Activated naive CD8-positive, alpha-beta T cell treated with anti-CD3 and anti-CD28 coated beads, Interleukin-2, amount 50 U/mL, for 24 hours (primary cell): ENCODE measurements around the gene GPD2.
"Not testable (repeated sequence)": the region's sequence is repeated elsewhere in the genome, so short reads cannot be mapped to it uniquely, and the experiment has no call there.

Experiments
- ATAC-seq: fragments of 150-1000 bp; cut with Tn5 transposase; one replicate; pipeline ENCODE4 v1.10.0; 2021
- DNase-seq: peaks from one replicate; pipeline ENCODE4 v3.0.0; 2021
- H3K27ac Mint-ChIP-seq: one replicate; pipeline ENCODE4 v1.8.0; 2021; ENCODE audit warnings: mild to moderate bottlenecking, mixed read lengths
- H3K27me3 Mint-ChIP-seq: one replicate; pipeline ENCODE4 v1.8.0; 2021; ENCODE audit warnings: mixed read lengths
- H3K36me3 Mint-ChIP-seq: one replicate; pipeline ENCODE4 v1.8.0; 2021; ENCODE audit warnings: low read depth, mixed read lengths
- H3K4me1 Mint-ChIP-seq: one replicate; pipeline ENCODE4 v1.8.0; 2021; ENCODE audit warnings: mixed read lengths
- H3K4me3 Mint-ChIP-seq: one replicate; pipeline ENCODE4 v1.8.0; 2021; ENCODE audit warnings: mild to moderate bottlenecking, moderate library complexity, mixed read lengths
- H3K9me3 Mint-ChIP-seq: one replicate; pipeline ENCODE4 v1.8.0; 2021; ENCODE audit warnings: mixed read lengths

The GPD2 gene

DNA sequence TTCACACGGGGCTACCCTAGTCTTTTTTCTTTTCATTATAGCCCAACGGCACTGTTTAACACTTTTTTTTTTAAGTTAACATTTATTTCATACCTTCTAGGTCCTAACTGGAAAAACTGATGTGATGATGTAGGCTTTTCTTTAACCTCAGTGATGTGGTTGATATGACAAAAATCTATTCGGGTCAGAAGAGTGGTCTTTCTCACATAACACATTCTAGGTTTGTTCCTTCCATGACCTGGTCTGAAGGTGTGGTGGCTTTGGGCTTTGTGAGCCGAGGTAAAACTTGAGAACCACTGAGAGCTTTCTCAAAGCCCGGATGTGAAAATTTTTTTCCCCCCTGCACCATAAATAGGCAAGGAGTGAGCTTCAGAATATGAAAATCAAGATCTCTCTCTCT, 44.2 kb downstream of the GPD2 start:
- Mint-ChIP-seq H3K4me1 (peaks cover 81% of the 10 kb centered on the region), H3K27me3 (no peaks in the 10 kb centered on the region), H3K9me3 (no peaks in the 10 kb centered on the region), H3K36me3 (peaks cover 31% of the 10 kb centered on the region), H3K4me3 (peak overlapping the region; percentile 62), H3K27ac (peak overlapping the region; percentile 96)
- peak; percentile 93 for ATAC-seq
- no peak for DNase-seq

- no peaks in the 10 kb centered on the region for H3K9me3 Mint-ChIP-seq
- H3K36me3 Mint-ChIP-seq, result peaks cover 25% of the 10 kb centered on the region
- peaks cover 76% of the 10 kb centered on the region for H3K4me1 Mint-ChIP-seq
- H3K27me3 Mint-ChIP-seq, result no peaks in the 10 kb centered on the region
- ATAC-seq (no peak), DNase-seq (no peak)
- no peak overlapping the region for H3K4me3 Mint-ChIP-seq
- H3K27ac Mint-ChIP-seq, result no peak overlapping the region
These were observed 45.1 kb downstream of the GPD2 start for GRCh38 chr2:156481312-156481711.

- H3K9me3 Mint-ChIP-seq, result no peaks in the 10 kb centered on the region
- H3K27me3 Mint-ChIP-seq, result no peaks in the 10 kb centered on the region
- DNase-seq (no peak), ATAC-seq (no peak)
- H3K27ac Mint-ChIP-seq, result no peak overlapping the region
- peaks cover 13% of the 10 kb centered on the region for H3K36me3 Mint-ChIP-seq
- H3K4me1 Mint-ChIP-seq, result peaks cover 72% of the 10 kb centered on the region
- H3K4me3 Mint-ChIP-seq, result no peak overlapping the region
These were observed 47.6 kb downstream of the GPD2 start for GRCh38 chr2:156483741-156484173.

DNA sequence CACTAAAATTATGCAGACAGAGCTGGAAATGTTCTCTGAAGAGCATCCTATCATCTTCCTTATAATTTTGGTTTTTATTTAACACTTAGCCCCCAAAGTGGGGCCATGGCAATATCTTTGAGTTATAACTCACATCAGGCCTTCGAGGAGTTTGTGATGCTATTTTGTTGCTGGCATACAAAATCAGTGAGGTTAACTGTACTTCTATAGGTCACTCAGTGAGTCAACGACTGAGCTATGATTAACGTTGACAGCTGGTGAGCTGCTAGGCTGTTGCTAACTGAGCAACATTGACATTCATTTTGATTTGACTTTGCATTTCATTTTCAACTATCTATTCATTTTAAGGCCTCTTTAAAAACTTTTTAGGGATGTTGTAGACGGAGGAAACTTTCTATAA, 50.0 kb downstream of the GPD2 start:
- peak; percentile 78 for ATAC-seq
- Mint-ChIP-seq H3K36me3 (peaks cover 11% of the 10 kb centered on the region), H3K27me3 (no peaks in the 10 kb centered on the region), H3K4me3 (no peak overlapping the region), H3K27ac (no peak overlapping the region), H3K9me3 (no peaks in the 10 kb centered on the region), H3K4me1 (peaks cover 68% of the 10 kb centered on the region)
- DNase-seq, result no peak

- no peaks in the 10 kb centered on the region for H3K9me3 Mint-ChIP-seq
- H3K4me3 Mint-ChIP-seq, result no peak overlapping the region
- peaks cover 67% of the 10 kb centered on the region for H3K4me1 Mint-ChIP-seq
- no peak overlapping the region for H3K27ac Mint-ChIP-seq
- H3K27me3 Mint-ChIP-seq, result no peaks in the 10 kb centered on the region
- H3K36me3 Mint-ChIP-seq, result peaks cover 12% of the 10 kb centered on the region
- DNase-seq (no peak), ATAC-seq (no peak)
These were observed 50.4 kb downstream of the GPD2 start for GRCh38 chr2:156486614-156487013.

GRCh38 chr2:156489195-156489594, 53.0 kb downstream of the GPD2 start:
- H3K4me1 Mint-ChIP-seq, result peaks cover 61% of the 10 kb centered on the region
- no peaks in the 10 kb centered on the region for H3K9me3 Mint-ChIP-seq
- H3K4me3 Mint-ChIP-seq, result no peak overlapping the region
- DNase-seq (no peak), ATAC-seq (no peak)
- no peak overlapping the region for H3K27ac Mint-ChIP-seq
- no peaks in the 10 kb centered on the region for H3K27me3 Mint-ChIP-seq
- peaks cover 4% of the 10 kb centered on the region for H3K36me3 Mint-ChIP-seq

DNA sequence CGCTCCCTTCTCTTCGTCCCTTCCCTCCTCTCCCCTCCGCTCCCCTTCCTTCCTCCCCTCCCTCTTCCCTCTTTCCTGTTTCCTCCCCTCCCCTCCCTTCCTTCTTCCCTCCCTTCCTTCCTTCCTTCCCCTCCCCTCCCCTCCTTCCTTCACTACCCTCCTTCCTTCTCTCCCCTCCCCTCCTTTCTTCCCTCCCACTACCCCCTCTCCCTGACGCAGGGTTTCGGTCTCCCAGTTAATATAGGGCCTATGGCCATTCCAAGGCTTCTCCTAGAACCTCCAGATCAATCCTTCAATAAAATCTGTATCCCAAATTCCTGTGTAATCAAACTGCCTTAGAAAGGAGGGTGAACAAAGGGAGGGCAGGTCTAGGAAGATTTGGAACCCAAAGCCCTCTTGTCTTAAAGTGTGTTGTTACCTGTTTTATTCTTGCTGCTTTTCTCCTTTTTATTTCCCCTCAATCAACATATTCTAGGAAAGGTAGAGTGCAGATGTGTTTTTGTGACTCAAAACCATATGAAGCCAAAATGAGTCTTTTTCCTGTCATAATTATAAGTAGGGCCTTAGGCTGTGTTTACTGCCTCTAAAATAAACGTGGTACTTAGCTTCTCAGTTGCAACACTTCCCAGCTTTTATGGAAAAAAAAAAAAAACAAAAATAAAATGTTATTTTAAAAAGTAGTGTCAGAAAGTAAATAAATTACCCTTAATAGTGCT, 53.7 kb downstream of the GPD2 start:
- ATAC-seq (no peak), DNase-seq (no peak)
- H3K9me3 Mint-ChIP-seq, result no peaks in the 10 kb centered on the region
- H3K36me3 Mint-ChIP-seq, result peaks cover 3% of the 10 kb centered on the region
- peak overlapping the region; percentile 70 for H3K27ac Mint-ChIP-seq
- peak overlapping the region; percentile 15 for H3K4me3 Mint-ChIP-seq
- H3K27me3 Mint-ChIP-seq, result no peaks in the 10 kb centered on the region
- peaks cover 58% of the 10 kb centered on the region for H3K4me1 Mint-ChIP-seq

DNA sequence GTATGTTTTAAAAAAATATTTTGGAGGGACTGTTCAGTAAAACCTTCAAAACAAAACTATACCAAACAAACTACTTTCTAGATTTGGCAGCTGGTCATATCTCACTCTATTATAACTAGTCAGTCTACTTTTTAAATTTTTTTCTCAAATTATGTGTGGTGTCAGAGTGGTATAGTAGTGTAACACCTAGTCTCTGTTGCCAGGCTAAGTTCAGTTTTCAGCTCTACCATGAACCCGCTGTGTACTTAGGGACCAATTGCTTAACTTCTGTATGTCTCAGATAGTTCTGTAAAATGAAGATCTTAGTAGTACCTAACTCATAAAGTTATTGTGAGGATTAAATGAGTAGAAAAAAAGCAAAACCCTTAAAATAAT, 54.3 kb downstream of the GPD2 start:
- Mint-ChIP-seq H3K36me3 (peaks cover 4% of the 10 kb centered on the region), H3K27me3 (no peaks in the 10 kb centered on the region), H3K27ac (peak overlapping the region; percentile 50), H3K4me1 (peaks cover 60% of the 10 kb centered on the region), H3K9me3 (no peaks in the 10 kb centered on the region), H3K4me3 (no peak overlapping the region)
- ATAC-seq, result no peak
- no peak for DNase-seq

DNA sequence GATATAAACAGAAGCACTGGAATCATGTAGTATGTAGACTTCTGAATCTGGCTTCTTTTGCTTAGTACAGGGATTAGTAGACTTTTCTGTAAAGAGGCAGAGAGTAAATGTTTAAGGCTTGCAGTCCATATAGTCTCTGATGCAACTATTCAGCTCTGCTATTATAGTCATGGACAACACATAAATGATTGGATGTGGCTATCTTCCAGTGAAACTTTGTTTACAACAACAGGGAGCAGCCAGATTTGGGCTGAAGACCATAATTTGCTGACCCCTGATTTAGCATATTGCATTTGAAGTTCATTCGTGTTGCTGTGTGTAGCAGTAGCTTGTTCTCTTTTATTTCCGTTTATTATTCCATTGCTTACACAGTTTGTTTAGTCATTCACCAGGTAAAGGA, 55.0 kb downstream of the GPD2 start:
- DNase-seq (no peak), ATAC-seq (no peak)
- peaks cover 63% of the 10 kb centered on the region for H3K4me1 Mint-ChIP-seq

DNA sequence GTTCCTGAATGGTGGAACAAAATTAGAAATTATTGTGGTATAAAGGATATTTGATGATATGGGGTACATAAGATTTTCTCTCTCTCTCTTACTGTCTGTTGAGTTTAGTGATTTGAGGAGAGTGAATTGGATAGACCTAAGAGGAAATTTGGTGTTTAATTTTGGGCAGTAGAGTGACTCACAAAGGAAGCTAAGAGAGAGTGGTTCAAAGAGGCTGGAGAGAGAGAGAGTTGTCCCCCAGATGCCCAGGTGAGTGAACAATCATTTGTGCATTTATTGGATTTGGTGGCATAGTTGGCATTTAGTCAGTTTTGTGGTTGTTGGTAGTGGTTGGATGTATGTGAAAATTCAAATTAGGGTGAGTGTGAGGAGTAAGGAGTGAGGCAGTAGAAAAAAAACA, 56.8 kb downstream of the GPD2 start:
- no peak for DNase-seq
- peaks cover 56% of the 10 kb centered on the region for H3K4me1 Mint-ChIP-seq
- peak overlapping the region; percentile 8 for H3K27ac Mint-ChIP-seq
- no peaks in the 10 kb centered on the region for H3K9me3 Mint-ChIP-seq
- H3K4me3 Mint-ChIP-seq, result no peak overlapping the region
- no peaks in the 10 kb centered on the region for H3K27me3 Mint-ChIP-seq
- ATAC-seq, result peak; percentile 57
- peaks cover 10% of the 10 kb centered on the region for H3K36me3 Mint-ChIP-seq

More for the DNA sequence above, 55.0 kb downstream of the GPD2 start:
- no peak overlapping the region for H3K27ac Mint-ChIP-seq
- no peaks in the 10 kb centered on the region for H3K27me3 Mint-ChIP-seq
- no peak overlapping the region for H3K4me3 Mint-ChIP-seq
- H3K9me3 Mint-ChIP-seq, result no peaks in the 10 kb centered on the region
- peaks cover 4% of the 10 kb centered on the region for H3K36me3 Mint-ChIP-seq

DNA sequence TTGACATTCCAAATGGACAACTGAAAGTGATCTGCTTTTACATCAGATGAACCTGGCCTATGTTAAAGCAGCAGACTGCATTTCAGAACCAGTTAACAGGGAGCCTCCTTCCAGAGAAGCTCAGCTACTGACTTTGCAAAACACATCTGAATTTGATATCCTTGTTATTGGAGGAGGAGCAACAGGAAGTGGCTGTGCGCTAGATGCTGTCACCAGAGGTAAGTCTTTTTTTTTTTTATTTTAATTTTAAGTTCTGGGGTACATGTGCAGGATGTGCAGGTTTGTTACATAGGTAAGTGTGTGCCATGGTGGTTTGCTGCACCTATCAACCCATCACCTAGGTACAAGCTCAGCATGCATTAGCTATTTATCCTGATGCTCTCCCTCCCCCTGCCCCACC, 59.8 kb downstream of the GPD2 start:
- not testable (repeated sequence) for H3K27me3 Mint-ChIP-seq, DNase-seq, H3K27ac Mint-ChIP-seq, H3K4me3 Mint-ChIP-seq, H3K9me3 Mint-ChIP-seq, ATAC-seq
- H3K36me3 Mint-ChIP-seq, result peaks cover 10% of the 10 kb centered on the region
- H3K4me1 Mint-ChIP-seq, result peaks cover 37% of the 10 kb centered on the region

DNA sequence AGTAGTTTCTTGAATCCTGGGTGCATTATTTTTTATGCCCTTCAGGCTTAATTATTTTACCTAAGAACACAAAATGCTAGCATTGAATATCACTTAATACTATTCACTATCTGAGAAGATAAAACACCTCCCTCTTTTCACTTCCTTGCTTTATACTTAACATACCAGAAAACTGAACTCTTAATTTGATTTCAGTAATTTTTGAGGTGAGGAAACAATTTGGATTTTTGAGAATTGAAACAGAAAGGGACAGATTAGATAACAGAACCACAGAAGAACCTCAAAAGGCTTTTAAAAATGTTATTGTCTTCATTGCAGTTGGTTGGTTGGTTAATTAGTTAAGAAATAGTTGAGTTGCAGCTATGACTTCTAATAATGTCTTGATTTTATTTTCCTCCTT, 69.5 kb downstream of the GPD2 start:
- peaks cover 13% of the 10 kb centered on the region for H3K4me1 Mint-ChIP-seq
- H3K9me3 Mint-ChIP-seq, result no peaks in the 10 kb centered on the region
- H3K27me3 Mint-ChIP-seq, result no peaks in the 10 kb centered on the region
- no peak overlapping the region for H3K4me3 Mint-ChIP-seq
- H3K36me3 Mint-ChIP-seq, result peaks cover 8% of the 10 kb centered on the region
- no peak for ATAC-seq
- H3K27ac Mint-ChIP-seq, result peak overlapping the region; percentile 12
- no peak for DNase-seq

- Mint-ChIP-seq H3K27ac (no peak overlapping the region), H3K9me3 (no peaks in the 10 kb centered on the region), H3K27me3 (no peaks in the 10 kb centered on the region), H3K4me1 (peaks cover 3% of the 10 kb centered on the region), H3K36me3 (peaks cover 37% of the 10 kb centered on the region), H3K4me3 (no peak overlapping the region)
- no peak for ATAC-seq
- no peak for DNase-seq
These were observed 74.9 kb downstream of the GPD2 start for GRCh38 chr2:156511122-156511521.

- H3K27ac Mint-ChIP-seq, result no peak overlapping the region
These were observed 75.6 kb downstream of the GPD2 start for GRCh38 chr2:156511803-156512202.

GRCh38 chr2:156512451-156512850, 76.3 kb downstream of the GPD2 start:
- Mint-ChIP-seq H3K4me1 (peaks cover 3% of the 10 kb centered on the region), H3K36me3 (peaks cover 39% of the 10 kb centered on the region), H3K27me3 (no peaks in the 10 kb centered on the region), H3K27ac (no peak overlapping the region), H3K9me3 (no peaks in the 10 kb centered on the region), H3K4me3 (no peak overlapping the region)
- DNase-seq (no peak), ATAC-seq (no peak)

More at GRCh38 chr2:156511803-156512202, 75.6 kb downstream of the GPD2 start:
- no peak overlapping the region for H3K4me3 Mint-ChIP-seq
- ATAC-seq, result no peak
- H3K9me3 Mint-ChIP-seq, result no peaks in the 10 kb centered on the region
- DNase-seq, result no peak
- no peaks in the 10 kb centered on the region for H3K27me3 Mint-ChIP-seq
- peaks cover 3% of the 10 kb centered on the region for H3K4me1 Mint-ChIP-seq
- H3K36me3 Mint-ChIP-seq, result peaks cover 37% of the 10 kb centered on the region

DNA sequence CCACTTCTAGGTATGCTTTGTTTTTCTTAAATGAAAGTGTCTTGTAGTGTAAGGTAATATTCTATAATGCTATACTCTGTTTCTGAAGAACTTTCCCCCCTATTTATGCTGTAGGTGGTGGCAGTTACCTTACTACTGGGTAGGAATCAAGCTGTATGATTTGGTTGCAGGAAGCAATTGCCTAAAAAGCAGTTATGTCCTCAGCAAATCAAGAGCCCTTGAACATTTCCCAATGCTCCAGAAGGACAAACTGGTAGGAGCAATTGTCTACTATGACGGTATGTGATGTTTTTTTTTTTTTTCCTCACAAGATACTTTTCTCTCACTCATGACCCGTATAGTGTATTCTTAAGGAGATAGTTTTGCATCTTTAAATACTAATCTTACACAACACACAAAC, 77.0 kb downstream of the GPD2 start:
- Mint-ChIP-seq H3K4me1 (peaks cover 3% of the 10 kb centered on the region), H3K27ac (no peak overlapping the region)
- no peak for ATAC-seq

More for the DNA sequence above, 77.0 kb downstream of the GPD2 start:
- DNase-seq, result no peak
- H3K36me3 Mint-ChIP-seq, result peaks cover 41% of the 10 kb centered on the region
- H3K9me3 Mint-ChIP-seq, result no peaks in the 10 kb centered on the region
- no peak overlapping the region for H3K4me3 Mint-ChIP-seq
- no peaks in the 10 kb centered on the region for H3K27me3 Mint-ChIP-seq
